Measurements from ENCODE around the gene FLT4.

DNA sequence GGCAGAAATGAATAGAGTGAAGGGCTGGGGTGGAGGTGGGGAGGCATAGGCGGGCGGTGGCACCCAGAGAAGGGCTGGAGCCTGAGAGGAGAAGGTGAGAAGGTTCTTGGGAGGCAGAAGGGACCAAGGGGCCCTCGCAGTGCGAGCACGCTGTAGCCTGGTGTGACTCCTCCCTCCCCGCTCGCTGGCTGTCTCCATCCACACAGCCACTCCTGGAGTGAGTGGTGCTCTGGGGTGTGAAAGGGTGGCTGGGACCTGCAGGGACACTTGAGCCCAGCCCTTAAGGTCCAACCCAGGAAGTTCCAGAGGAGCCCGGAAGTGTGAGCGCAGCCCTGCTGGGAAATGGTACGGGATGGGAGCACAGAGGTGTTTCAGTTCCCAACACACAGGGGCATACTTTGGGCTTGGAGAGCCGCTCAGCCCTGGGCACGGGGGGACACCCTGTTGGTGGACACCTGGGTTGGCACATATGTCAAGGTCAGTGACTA is 48.8 kb downstream of the FLT4 start:
- no peak for TF ChIP-seq CTCF (IDR thresholded peaks at IDR 0.05; ENCODE audit: low read depth, low read length, poor library complexity, severe bottlenecking)
- TF ChIP-seq EZH2phosphoT487 (IDR thresholded peaks at IDR 0.05; ENCODE audit: borderline replicate concordance, low read length): no peak

Measured in DOHH2 (cell line).